GM21526 (cell line): ENCODE data around the gene ATXN1.
"Not testable (repeated sequence)": the region's sequence is repeated elsewhere in the genome, so short reads cannot be mapped to it uniquely, and the experiment has no call there.

Source experiments
- ATAC-seq: cut with Tn5 transposase; IDR thresholded peaks from one replicate; pipeline ENCODE4 v1.9.1; 2021; ENCODE audit warnings: moderate library complexity; ENCODE audit not compliant: unreplicated experiment, low FRiP score

ATXN1 gene

DNA sequence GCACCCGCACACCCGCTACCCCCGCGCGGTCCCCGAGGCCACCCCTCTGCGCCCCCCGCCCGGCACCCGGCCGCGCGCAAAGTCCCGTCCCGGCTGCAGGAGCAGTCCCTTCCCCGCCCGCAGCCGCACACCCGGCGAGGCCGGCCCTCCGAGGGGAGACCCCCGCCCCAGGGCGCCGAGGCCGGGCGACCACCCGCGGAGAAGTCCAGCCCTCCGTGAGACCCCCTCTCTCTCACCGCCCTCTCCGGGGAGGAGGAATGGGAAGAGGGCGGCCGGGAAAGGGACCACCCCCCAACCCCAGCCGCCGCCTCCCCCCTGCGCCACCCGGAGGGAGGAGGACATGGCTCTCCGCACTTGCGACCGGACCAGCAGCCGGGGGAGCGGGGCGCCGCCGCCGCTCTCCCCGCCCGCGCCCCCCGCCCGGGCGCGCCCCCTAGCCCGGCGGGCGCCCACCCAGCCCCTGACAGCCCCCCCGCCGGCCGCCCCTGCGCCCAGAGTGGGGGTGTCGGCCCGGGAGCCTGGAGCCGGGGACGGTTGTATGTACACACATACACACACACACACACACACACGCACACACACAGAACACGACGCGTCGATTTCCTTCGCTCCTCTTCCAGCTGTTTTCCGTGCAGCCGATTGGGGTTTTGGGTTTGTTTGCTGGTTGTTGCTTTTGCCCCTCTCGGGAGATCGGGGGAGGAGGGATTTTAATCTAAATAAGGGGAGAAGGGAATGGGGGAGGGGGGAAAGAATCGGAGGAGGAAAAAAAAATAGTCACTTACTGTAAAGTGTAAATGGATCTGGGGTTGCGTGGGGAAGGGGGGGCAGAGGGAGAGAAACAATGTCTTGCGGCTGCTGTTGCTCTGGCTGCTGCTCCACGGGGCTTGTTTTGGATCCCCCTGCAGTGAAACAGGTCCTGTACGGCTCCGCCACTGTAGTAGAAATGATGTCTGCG is at the start of gene ATXN1:
Gene ATXN1 (minus strand): TSS at position 945 of the 955 bp plus-strand sequence.
- peak; percentile 7 for ATAC-seq

DNA sequence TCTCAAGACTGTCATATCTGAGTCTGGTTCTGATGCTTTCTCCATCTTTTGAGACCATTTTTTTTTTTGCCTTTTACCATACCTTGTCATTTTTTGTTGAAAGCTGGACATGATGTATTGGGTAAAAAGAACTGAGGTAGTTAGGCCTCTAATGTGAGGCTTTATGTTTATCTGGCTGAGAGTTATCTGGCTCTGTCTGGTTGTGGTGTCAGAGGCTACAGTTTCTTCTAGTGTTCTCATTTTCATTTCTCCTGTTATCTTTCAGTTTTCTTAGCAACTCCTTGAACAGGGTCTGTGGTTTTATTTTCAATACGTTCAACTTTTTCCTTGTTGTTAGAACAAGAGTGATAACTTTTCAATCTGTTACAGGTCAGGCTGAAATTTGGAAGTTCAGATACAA is 49.2 kb upstream of the ATXN1 start:
- no peak for ATAC-seq

DNA sequence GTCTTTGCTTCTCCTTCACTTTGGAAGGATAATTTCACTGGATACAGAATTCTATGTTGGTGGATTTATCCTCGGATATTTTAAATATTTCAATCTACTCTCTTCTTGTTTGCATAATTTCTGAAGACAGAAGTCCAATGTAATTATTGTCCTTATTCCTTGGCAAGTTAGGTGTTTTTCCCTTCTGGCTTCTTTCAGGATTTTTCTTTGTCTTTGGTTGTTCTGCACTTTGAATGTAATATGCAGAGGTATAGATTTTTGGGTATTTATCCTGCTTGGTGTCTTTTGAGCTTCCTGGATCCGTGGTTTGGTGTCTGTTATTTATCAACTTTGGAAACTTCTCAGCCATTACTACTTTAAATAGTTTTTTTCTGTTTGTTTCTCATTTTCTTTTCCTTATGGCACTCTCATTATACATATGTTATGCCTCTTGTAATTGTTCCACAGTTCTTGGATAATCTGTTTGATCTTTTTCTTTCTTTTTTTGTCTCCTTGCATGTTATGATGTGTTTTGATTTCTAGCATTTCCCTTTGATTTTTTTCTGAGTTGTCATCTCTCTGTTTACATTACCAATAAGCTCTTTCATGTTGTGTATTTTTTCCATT is 48.6 kb upstream of the ATXN1 start:
- ATAC-seq = no peak

DNA sequence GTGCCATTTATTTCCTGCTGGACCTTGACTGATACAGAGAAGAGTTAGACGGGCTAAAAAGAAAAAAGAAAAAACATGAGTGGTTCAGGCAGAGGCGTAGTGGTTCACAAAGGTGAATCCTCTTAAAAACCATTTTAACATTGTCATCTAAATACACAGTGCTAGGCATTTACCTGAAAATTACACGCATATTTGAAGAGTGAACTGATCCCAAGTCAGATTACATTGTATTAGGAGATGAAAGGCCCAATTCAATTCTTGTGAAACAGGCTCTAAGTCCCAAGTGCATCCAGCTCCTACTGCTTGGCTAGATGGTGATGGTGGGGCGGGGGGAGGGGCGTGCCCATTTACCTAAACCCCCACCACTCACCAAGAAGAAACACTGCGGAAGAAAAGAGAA is 46.7 kb upstream of the ATXN1 start:
- no peak for ATAC-seq

DNA sequence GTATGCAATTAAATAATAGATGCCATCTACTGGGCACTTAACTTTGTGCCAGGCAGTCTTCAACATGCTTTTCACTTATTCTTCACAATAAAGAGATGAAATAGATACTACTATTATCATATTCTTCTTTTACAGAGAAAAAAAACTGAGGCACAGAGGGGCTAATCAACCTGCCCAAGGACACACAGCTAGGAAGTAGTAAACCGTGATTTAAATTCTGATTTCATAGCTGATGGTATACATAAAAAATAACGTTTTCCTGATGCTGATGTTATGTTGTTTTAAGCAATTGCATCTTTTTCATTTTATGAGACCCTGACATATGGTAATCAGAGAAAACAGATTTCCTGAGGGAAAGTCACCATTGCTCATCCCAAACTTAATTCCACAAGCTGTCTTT is 45.1 kb upstream of the ATXN1 start:
- no peak for ATAC-seq

DNA sequence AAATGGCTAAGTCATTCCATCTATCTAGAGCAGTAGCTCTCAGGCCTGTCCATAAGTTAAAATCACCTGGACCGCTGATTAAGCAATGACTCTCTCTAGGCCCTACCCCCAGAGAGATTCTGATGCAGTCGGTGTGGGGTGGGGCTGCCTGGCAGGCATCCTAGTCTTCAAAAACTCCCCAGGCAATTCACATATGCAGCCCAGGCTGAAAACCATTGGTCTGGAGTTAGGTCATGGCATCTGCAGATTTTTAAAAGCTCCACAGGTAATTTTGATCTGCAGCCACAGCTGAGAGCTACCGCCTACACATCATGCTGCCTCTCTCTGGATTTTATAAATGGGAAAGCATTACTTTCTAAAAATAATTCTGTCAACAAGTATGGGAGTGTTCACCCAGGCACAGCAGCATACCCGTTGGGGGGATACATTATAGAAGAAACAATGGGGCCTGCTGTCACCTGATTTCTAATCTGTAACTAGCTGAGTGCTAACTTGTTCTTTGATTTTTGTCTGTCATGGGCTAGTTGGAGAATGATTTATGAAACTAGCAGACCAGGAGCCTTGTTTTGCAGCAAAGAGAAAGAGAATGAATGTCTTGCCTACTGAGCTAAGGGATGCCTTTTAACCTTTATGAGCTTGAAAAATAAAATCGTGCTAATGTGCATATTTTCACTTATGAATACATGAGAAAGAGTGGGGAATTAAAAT is 44.1 kb upstream of the ATXN1 start:
- no peak for ATAC-seq

DNA sequence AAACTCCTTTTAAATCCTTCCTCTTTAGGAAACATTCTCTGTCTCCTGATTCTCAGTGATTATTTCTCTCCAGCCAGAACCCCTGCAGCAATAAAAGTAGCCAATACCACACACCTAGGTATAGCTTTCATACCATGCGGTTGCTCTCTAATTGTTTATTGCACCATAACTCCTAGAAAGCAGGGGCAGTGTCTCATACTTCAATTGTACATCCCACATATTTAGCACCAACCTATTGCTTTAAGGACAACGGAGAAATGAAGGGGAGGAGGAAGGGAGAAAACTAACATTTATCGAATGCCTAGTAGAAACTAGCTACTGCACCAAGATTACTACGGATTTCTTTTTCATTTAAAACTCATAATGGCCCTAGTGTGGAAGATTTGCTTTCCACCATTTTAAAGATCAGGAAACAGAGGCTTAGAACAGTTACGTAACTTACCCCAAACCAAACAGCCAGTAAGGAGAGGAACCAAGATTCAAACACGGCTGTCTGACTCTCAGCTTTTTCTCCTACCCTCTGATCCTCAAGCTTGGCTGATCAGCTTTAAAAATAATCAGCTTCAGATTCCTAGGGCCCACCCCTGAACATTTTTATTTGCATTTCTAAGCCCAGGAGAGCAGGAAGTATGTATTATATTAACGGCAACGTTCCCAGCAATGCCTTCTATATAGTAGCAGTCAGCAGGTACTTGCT is 43.4 kb upstream of the ATXN1 start:
- no peak for ATAC-seq

DNA sequence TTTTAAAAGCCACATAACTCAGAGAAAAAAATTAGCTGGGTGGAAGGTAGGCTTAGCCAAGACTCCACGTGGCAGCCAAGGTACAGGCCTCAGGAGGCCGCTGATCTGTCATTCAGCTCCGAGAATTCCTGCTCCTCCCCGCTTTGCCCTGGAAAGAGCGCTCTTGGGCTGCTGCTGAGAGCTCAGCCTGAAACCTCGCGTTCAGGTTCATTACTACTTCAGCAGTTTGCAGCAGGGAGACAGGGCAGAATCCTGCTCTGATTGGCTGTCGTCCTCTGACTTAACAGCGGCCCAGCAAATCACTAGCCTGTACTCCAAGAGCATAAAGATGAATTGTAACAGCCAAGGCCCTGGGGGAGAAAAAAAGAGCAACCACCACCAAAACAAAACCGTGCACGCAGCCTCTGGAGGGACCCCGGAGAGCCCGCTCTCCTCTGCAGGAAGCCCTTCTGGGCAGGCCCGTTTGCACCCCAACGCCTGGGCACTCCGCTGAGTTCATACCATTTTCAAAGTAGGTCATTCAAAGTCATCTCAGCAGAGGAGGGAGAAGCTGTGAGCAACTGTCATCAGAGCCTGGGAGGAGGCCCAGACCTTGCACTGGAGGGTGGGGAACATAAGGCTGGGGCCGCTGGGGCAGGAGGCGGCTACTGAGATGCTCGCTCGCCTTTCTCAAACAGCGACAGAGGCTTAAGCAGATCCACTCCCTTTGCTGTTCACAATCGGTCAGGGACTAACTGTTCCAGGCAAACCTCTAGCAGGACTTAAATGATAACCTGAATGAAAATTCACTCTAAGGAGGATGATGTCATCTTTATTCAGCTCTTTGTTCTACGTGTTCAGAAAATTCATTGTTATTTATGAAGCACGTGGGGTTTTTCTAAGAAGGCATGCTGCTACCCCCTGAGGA is 42.3 kb upstream of the ATXN1 start:
- no peak for ATAC-seq

DNA sequence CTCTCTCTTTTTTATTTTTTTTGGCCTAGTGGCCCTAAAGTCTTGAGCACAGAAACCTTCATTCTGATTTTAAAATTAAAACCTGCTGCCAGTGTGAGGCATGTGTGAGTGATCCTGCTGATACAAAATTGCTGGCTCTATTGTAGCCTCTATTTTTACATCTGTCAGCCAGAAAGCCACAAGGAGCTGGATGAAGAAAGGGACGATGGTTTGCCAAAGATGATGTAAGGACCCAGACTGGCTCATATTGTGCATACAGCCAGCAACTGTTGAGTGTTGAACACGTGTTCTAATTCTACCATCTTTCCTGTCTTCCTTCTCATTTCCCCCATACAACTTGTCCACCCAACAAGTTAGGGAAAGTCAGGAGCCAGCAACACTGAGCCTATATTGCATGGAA is 40.8 kb upstream of the ATXN1 start:
- no peak for ATAC-seq

DNA sequence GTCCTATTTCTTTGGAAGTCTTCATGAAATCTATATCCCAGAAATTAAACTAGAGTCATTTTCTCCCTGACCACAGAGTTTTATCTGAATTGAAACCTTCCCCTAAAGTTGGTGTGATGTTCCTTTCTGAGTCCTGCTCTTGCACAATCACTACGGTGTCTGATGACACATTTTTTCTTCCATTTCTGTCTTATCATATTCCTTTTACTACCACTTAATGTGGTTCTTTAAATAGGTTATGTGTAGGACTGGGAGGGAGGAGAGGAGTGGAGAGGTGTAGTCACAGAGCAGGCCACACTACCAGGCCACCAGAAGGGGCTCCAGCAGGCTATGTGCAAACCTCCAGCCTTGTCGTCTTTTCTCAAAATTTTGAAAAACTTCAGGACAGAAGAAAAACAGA is 39.7 kb upstream of the ATXN1 start:
- no peak for ATAC-seq

DNA sequence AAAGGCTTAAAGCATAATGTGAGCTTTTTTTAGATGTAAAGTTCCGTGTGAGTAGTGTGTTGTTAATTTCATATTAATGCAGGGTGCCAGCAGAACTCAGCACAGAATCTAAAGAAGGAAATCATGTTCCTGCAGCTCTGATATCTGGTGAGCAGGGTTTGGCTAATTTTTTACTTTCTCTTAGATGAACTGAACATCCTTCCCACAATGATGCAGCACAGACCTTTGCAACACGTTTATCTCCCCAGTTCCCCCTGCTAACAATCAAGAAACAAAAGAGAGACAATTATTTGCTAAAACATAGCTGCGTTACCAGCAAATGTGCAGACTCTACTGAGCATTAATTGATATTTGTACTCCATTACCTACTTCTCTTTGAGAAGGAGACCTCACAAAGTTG is 39.1 kb upstream of the ATXN1 start:
- ATAC-seq = no peak

DNA sequence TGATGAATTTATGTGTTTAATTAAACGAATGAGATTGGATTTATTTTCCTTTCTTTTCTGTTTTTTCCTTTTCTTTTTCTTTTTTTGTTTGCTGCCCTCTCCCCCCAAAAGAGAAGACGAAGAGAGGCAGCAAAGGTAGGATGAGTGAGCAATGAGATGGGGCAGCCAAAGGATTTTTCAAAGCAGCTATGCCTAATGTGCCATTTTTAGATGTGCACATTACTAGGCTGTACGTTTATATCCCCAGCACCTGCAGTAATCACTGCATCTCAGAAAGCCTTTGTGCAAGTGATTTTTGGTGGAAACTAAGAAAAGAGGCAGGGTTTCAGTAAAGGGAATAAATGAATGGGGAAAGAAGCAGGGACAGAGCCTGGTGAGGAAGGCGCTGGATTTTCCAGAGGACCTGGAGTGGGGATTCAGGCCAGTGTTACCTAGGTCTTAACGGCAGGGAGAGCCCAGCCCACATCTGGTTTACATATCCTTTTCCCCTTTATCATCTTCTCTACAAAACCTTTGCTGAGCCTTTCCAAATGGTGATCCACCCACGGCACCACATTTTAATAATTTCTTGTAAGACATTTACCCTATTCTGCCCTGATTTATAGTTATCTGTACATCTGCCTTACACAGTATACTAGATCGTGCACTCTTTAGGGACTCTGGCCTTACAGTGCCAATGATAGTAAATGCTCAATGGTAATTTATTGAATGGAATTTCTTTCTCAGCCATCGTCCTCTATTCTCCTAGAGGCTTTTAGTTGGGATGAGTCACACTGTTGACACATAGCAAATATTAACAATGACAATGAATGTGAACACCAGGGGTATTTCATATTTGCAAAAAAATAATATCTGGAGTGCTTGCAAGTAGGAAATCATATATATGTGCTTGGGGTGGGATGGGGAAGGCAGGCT is 38.3 kb upstream of the ATXN1 start:
- ATAC-seq = no peak

DNA sequence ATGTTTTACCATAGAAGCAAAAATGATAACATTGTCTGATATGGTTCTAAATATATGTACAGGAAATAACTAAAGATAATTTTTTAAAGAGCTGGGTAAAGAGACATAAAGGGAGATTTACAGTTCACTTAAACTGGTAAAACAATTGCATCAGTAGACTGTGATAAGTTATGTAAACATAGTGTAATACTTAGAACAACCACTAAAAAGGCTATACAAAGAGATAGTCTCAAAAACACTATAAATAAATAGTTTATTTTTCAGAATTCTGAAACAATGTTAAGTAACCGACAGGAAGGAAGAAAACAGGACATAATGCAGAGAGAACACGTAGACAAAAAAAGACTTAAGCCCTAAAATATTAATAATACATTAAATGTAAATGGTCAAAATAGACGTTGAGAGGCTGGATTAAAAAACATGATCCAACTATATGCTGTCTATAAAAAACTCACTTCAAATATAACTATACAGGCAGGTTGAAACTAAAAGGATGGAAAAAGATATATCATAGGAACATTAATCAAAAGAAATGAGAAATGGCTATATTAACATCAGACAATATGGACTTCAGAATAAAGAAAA is 32.7 kb upstream of the ATXN1 start:
- ATAC-seq = no peak

DNA sequence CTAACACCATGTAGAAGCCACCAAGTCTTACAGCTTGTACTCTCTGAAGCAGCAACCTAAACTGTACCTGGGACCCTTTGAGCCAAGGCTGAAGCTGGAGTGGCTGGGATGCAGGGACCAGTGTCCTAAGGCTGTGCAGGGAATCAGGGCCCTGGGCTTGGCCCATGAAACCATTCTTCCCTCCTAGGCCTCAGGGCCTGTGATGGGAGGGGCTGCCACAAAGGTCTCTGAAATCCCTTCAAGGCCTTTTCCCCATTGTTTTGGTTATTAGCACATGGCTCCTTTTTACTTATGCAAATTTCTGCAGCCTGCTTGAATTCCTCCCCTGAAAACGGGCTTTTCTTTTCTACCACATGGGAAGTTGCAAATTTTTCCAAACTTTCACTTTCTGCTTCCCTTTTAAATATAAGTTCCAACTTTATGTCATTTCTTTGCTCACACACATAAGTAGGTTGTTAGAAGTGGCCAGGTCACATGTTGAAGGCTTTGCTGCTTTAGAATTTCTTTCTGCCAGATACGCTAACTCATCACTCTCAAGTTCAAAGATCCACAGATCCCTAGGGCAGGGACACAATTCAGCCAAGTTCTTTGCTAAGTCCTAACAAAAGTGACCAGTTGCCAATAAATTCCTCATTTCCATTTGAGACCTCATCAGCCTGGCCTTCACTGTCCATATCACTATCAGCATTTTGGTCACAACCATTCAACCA is 28.2 kb upstream of the ATXN1 start:
- ATAC-seq = no peak

DNA sequence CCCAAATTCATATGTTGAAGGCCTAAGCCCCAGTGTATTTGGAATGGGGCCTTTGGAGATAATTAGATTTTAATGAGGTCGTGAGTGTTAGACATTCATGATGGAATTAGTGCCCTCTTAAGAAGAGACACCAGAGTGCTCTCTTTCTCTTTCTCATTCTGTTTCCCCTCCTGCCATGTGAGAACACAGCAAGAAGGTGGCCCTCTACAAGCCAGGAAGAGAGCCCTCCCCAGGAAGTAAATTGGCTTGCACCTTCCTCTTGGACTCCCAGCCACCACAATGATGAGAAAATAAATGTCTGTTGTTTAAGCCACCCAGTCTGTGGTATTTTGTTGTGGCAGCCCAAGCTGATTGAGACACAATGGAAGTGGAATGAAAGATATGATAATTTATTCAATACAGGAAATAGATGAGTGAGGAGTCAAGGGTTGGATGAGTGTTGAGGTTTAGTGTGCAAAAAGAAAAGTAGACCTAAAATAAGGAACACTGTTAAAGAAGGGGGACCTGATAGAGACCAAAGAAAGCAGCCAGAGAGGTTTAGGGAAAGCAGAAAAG is 25.9 kb upstream of the ATXN1 start:
- no peak for ATAC-seq

DNA sequence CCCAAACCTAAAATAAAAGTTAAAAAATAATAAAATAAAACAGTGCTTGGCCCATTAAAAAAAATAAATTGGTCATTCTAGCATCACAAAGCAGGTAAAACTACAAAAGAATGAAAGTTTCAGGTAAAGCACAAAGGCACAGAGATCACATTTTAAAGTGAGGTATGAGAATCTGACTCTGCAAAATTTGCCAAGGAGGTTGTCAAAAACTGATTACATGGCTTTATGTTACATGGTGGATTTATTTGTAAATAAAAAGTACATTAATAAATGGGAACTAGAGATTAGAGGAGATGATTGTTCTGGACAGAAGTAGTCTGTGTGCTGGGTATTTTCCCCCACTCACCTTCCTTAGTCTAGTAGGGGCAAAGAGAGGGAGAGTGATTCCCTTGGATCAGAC is 24.2 kb upstream of the ATXN1 start:
- ATAC-seq = no peak

DNA sequence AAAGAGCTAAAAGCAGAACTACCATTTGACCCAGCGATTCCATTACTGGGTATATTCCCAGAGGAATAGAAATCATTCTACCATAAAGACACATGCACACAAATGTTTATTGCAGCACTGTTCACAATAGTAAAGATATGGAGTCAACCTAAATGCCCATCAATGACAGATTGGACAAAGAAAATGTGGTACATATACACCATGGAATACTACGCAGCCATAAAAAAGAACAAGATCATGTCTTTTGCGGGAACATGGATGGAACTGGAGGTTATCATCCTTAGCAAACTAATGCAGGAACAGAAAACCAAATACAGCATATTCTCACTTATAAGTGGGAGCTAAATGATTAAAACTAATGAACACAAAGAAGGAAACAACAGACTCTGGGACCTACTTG is 23.7 kb upstream of the ATXN1 start:
- ATAC-seq = not testable (repeated sequence)
